Fibroblast of upper back skin (primary cell): ENCODE results near the gene MYBPHL.
A peak's percentile ranks its signal among the peaks of the same experiment; 100 is the strongest.

Experiments used
- DNase-seq: peaks from one replicate; pipeline ENCODE4 v3.0.0-alpha.2; 2013

The MYBPHL gene

DNA sequence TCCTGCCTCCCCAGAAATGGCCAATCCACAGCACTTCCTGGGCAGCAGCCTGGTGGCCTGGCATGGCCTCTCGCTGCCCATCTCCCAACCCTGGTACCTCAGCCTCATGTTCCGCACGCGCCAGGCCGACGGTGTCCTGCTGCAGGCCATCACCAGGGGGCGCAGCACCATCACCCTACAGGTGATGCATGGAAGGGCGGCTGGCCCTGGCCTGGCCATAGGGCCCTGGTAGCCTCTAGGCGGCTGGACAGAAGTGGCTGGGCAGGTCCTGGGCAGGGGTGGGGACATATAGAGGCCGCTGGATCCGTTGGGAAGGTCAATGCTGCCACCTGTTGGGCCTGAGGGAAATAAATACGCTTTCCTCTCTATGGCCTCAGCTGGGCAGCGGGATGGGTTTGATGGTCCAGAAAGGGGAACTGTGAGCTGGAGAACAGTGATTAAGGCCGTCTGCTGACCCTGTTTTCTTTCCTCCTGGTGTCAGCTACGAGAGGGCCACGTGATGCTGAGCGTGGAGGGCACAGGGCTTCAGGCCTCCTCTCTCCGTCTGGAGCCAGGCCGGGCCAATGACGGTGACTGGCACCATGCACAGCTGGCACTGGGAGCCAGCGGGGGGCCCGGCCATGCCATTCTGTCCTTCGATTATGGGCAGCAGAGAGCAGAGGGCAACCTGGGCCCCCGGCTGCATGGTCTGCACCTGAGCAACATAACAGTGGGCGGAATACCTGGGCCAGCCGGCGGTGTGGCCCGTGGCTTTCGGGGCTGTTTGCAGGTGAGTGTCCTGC, 43.0 kb downstream of the MYBPHL start:
- peak; percentile 65 for DNase-seq

DNA sequence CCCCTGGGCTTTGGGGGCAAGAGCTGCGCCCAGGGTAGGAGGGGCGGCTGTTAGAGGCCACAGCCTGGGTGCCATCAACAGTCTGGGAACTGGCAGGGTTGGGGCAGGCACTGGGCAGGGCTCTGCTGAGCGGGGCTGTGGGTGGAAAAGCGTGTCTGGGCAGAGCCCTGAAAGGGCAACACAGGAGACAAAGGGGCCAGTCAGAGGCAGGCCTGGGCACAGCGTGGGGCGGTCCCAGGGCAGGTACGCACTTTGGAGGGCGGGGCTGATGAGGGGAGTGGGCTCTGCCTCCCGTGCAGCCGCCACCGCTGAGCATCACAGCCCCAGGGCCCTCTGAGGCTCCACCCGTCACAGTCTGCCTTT, 43.6 kb downstream of the MYBPHL start:
- no peak for DNase-seq

DNA sequence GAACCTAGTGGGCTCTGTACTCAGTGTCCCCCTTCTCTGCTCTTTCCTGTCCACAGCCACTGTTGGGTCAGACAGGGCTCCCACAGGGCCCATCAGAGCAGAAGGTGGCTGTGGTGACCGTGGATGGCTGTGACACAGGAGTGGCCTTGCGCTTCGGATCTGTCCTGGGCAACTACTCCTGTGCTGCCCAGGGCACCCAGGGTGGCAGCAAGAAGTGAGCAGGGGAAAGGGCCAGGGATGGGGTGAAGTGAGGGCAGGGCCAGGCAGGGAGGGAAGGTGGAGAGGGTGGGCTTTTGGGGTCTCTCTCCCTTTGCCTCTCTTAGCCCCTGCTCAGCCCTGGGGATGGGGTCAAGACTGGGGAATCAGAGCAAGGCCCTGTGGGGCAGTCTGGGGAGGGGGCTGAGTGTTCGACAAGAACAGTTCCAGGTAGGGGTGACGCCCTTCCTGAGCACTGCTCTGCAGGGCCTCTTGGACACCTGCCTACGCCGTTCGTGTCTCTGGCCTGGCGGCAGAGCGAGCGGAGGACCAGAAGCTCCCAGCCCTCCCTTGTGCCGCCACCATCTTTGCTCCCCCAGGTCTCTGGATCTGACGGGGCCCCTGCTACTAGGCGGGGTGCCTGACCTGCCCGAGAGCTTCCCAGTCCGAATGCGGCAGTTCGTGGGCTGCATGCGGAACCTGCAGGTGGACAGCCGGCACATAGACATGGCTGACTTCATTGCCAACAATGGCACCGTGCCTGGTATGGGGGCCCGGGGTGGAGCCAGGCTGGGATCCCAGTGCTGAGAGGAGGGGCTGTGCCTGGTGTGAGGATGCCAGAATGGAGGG, 44.4 kb downstream of the MYBPHL start:
- no peak for DNase-seq

DNA sequence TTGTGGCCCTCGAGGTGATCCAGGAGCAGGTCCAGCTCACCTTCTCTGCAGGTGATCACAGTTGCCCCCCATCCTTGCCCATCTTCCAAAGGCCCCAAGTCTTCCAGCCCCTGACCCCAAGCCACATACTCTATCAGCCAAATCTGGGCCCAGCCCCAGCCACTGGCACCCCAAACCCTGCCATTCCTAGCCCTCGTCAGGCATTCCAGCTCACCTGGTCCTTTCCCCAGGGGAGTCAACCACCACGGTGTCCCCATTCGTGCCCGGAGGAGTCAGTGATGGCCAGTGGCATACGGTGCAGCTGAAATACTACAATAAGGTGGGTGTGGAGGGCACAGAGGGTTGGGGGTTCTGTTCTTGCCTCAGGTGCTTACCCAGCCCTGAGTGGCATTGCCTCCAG, 45.2 kb downstream of the MYBPHL start:
- DNase-seq, result no peak

DNA sequence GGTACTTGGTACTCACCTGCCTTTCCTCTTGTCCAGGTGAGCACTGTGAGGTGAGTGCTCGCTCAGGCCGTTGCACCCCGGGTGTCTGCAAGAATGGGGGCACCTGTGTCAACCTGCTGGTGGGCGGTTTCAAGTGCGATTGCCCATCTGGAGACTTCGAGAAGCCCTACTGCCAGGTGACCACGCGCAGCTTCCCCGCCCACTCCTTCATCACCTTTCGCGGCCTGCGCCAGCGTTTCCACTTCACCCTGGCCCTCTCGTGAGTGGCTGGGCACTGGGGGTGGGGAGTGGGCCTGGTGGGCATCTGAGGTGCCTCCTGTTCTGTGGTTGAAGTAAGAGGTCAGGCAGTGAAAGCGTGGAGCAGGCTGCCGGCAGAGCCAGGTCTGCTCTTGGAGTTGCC, 45.8 kb downstream of the MYBPHL start:
- DNase-seq, result no peak

DNA sequence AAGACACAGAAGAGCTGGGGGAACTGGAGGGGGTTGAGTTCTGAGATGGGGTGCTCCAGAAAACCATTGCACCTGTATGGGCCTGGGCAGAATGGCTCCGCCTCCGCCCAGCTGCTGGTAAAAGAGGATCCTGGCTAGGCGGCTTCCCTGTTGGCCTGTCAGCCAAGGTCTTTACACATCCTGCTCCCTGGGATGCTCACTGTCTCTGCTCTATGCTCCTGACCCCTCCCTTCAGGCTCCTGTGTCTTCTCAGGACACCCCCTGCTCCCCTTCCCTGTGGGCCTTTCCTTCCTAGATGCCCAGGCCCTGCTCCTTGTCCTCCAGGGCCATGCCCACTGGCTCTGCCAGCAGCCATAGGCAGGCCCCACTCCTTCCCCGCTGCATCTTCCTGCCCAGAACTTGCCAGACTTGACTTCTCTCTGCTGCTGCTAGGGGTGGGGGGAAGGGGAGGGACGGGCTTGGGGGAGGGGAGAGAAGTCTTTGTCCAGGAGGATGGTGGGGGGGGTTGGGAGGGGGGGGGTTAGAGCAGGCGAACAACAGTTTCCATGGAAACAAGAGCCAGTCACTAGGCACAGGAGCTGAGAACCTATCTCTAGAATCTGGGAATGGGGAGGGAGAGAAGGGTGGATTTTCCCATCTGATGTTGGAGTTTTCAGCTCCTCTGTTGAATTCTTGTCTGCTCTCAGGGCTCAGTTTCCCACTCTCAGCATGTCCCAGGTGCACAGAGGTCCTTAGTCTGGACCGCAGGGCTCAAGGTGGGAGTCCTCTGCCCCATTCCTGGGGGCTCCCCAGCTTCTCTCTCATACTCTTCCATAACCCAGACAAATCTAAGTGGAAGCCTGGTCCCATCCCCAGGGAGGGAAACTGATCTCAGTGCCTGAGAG, 46.9 kb downstream of the MYBPHL start:
- no peak for DNase-seq

DNA sequence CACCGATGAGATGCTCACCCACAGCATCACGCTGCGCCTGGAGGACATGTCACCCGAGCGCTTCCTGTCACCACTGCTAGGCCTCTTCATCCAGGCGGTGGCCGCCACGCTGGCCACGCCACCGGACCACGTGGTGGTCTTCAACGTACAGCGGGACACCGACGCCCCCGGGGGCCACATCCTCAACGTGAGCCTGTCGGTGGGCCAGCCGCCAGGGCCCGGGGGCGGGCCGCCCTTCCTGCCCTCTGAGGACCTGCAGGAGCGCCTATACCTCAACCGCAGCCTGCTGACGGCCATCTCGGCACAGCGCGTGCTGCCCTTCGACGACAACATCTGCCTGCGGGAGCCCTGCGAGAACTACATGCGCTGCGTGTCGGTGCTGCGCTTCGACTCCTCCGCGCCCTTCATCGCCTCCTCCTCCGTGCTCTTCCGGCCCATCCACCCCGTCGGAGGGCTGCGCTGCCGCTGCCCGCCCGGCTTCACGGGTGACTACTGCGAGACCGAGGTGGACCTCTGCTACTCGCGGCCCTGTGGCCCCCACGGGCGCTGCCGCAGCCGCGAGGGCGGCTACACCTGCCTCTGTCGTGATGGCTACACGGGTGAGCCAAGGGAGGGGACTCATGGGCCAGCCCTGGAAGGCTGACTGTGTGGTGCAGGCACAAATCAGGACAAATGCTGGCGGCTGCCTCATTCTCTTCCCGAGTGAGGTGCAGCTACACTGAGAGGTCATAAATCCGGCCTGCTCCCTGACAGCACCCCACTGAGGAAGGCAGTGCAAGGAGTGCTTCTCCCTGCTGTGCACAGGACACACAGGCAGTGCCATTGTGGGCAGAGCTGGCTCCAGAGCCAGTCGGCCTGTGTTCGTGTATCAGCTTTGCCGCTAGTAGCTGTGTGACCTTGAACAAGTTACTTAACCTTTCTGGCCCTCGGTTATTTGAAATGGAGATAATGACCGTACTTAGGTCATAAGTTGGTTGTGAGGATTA, 48.0 kb downstream of the MYBPHL start:
- no peak for DNase-seq

DNA sequence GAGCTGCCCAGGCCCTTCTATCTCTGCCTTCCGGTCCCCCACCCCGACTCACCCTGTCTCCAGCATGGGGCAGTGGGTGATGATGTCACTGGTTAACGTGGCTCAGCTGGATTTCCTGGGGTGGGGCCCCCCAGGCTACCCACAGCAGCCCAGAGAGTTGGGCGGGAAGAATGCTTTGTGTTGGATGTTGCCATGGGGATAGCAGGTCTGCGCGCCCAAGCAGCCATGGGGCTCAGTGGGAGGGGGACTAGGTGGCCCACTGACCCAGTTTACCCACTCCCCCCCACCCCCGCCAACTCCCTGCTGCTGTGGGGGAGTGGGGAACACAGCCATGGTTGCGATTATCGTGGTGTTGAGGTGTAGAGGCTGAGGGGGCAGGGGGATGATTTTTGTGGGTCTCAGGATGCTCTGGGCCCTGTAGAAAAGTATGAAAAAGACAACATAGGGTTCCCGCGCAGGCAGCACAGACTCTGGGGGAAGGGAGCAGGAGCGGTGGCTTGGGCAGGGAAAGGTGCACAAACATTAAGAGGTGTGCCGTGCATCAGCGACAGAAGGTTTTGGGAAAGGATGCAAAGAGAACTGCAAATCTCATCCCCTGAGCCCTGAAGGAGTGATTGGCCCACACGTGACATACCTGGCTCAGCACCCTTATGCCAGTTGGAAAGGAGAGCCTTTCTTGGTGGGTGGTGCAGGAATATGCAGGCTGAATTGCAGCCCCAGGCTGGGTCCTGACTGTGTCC, 49.0 kb downstream of the MYBPHL start:
- no peak for DNase-seq

DNA sequence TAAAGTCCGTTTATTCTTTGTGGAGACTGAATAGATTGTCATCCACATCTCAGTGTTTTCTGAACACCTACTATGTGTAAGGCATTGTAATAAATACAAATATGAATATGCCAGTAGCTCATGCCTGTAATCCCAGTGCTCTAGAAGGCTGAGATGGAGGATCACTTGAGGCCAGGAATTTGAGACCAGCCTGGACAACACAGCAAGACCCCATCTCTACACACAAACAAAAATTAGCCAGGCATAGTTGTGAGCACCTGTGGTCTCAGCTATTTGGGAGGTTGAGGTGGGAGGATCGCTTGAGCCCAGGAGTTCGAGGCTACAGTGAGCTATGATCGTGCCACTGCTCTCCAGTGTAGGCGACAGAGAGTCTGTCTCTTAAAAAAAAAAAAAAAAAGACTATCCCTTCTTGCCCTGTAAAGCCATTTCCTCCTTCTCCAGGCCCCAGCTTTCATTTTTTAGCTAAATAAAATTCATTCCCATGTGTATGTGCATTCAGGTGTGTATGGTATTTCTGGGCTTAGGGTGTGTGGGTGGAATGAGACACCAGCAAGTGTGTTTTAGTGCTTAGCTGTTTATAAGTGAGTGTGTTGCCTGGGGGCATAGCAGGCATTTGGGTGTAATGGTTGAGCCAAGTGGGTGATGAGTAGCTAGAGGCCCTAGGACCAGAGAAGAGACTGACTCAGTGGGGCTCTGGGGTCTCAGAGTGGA, 49.7 kb downstream of the MYBPHL start:
- no peak for DNase-seq

DNA sequence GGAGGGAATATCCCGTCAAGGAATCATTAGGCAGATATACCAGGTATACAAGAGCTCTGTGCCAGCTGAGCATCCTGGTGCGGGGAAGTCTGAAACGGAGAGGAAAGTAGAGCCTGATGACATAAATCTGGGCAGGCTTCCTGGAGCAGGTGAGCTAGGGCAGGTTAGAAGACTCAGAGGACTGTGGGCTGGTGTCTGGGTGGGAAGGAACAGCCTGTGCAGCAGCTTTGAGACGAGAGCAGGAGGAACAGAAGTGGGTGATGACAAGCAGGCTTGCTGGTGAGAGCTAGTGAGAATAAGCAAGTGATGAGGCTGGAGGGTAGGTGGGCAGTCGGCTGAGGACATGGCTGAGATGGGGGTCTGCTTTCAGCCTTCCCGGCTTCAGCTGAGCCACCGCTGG, 50.7 kb downstream of the MYBPHL start:
- DNase-seq, result no peak

DNA sequence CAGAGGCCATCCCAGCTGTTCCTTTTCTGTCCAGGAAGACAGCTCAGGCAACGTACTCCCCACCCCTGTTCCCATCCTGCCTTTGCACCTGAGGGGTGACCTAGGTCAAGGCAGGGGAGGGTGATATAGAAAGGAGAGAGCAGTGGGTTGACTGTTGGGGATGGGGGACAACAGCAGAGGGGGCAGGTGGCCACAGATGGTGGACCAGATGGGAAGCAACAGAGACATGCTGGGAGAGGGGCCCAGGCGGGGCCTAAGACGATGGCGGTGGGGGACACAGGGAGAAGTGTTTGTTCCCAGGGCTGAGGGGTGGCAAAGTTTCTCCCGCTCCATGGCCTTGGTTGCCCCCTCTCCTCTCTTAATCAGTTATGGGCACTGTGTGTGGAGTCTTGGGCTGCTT, 51.1 kb downstream of the MYBPHL start:
- DNase-seq, result no peak

DNA sequence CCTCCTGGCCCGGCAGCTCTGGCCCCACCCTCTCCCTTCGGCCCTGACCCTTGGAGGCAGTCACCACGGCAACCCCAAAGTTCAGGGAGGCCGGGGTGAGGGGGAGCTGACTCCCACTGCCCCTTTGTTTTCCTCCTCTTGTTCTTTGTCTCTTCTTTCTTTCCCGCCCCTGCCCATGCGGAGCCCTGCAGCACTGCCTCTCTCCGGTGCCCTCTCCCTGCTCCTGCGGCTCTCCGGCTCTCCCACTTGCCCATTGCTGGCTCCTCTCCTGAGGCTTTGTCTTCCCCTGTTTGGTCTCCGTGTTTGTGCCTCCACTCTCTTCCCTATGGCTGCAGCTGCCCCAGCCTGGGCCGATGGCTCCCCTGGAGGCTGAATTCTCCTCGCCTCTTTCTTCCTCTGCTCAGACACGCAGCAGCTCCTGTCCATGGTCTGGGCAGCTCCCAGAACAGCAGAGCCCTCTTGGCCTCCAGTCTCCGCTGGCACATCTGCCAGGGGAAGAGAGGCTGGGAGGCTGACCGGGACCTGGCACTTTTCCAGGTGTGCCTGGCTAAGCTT, 51.6 kb downstream of the MYBPHL start:
- DNase-seq, result no peak

DNA sequence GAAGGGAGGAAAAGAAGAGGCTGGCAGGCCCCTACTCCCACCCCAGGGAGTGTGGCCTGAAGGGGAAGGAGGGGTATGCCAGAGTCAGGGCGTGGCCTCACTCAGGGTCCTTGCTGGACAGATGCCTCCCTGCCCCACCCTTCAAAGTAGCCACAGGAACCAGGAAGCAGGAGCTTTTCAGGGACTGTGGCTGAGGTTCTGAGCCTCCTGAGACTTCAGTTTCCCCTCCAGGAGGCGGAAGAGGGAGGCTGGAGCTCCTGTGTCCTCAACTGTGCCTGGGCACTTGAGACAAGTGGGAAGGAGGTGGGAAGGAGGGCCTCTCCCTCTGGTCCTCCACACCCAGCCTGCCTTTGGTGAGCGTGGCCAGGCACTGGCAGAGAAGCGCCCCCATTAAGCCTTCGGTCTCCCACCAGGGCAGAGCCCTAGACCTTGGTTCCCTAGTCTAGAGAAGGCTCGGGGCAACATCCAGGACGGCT, 52.2 kb downstream of the MYBPHL start:
- DNase-seq, result no peak

DNA sequence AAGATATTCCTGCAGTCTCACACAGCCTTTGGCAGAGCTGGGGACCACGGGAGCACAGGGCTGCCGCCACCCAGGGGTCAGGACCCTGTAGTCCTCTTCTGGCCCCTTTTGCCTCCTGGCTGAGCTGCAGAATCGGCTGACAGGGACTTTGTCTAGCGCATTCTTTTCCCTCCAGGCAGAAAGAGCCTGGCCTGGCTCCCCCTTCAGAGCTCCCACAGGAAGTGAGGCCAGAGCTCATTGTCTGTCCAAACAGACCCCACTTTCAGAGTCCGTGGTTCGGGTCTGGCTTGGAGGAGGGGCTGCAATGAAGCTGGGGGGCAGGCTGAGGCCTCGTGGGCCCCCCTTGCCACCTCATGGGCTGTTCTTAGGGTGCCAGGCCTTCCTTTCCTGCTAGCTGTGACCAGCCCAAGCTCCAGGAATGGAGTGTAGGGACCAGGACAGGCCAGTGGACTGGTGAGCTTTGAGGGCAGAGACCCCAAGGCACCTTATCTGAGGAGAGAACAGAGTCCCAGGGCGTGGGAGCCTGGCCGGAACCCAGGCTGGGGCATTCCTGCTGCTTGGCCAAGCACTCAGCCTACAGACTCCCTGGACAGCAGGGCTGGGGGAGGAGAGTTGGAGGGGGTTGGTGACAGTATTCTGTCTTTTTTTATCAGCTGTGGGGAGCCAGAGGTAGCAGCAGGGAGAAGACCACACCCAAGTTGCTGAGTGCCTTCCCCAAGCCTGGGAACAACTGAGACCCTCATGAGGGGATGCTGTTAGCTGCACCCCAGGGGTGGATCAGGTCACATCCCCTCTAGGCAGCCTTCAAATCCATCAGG, 52.8 kb downstream of the MYBPHL start:
- DNase-seq, result peak; percentile 27

DNA sequence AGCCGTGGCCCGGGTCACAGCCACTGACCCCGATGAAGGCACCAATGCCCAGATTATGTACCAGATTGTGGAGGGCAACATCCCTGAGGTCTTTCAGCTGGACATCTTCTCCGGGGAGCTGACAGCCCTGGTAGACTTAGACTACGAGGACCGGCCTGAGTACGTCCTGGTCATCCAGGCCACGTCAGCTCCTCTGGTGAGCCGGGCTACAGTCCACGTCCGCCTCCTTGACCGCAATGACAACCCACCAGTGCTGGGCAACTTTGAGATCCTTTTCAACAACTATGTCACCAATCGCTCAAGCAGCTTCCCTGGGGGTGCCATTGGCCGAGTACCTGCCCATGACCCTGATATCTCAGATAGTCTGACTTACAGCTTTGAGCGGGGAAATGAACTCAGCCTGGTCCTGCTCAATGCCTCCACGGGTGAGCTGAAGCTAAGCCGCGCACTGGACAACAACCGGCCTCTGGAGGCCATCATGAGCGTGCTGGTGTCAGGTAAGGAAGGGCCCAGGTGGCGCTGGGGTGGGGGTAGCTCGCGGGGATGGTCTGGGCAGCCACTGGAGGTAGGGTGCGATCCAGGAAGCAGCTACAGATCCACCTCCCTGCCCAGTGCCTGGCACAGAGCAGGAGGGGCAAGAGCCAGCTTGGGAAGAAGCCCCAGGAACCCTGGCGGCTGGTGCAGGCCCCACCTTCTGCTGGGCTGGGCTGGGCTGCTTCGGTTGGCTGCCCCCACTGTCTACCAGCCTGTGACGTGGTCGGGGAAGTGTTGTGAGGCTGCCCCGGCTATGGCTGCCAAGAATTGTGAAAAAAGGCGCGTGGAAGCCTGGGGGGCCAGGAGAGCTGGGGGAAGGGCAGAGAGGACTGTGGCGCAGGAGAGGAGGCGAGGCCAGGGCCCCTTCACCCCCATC, 53.7 kb downstream of the MYBPHL start:
- DNase-seq, result no peak

DNA sequence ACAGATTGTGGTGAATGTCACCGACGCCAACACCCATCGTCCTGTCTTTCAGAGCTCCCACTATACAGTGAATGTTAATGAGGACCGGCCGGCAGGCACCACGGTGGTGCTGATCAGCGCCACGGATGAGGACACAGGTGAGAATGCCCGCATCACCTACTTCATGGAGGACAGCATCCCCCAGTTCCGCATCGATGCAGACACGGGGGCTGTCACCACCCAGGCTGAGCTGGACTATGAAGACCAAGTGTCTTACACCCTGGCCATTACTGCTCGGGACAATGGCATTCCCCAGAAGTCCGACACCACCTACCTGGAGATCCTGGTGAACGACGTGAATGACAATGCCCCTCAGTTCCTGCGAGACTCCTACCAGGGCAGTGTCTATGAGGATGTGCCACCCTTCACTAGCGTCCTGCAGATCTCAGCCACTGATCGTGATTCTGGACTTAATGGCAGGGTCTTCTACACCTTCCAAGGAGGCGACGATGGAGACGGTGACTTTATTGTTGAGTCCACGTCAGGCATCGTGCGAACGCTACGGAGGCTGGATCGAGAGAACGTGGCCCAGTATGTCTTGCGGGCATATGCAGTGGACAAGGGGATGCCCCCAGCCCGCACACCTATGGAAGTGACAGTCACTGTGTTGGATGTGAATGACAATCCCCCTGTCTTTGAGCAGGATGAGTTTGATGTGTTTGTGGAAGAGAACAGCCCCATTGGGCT, 54.5 kb downstream of the MYBPHL start:
- no peak for DNase-seq
